Fibroblast of lung (primary cell): ENCODE data around the gene SOWAHD.
"Not testable (repeated sequence)": the region's sequence is repeated elsewhere in the genome, so short reads cannot be mapped to it uniquely, and the experiment has no call there.

Source experiments
- EZH2 ChIP-seq: IDR thresholded peaks from 2 replicates; pipeline ENCODE4 v1.5.1; 2012; ENCODE audit warnings: low read length, control low read depth, mild to moderate bottlenecking; ENCODE audit errors: missing control alignments
- TF ChIP-seq, protein P1 (sequence below), 2 donors: IDR thresholded peaks in 1 of 2; conservative IDR thresholded peaks in 1 of 2; 1 replicate in 1 of 2; 2 replicates in 1 of 2; pipeline ENCODE4 v1.5.1; 2011 to 2012; ENCODE audit warnings: low read length in 2 of 2, control low read depth in 1 of 2, inconsistent platforms in 1 of 2, low read depth in 1 of 2, mild to moderate bottlenecking in 1 of 2

- TF ChIP-seq EZH2: not testable (repeated sequence)
- TF ChIP-seq, protein P1, sequence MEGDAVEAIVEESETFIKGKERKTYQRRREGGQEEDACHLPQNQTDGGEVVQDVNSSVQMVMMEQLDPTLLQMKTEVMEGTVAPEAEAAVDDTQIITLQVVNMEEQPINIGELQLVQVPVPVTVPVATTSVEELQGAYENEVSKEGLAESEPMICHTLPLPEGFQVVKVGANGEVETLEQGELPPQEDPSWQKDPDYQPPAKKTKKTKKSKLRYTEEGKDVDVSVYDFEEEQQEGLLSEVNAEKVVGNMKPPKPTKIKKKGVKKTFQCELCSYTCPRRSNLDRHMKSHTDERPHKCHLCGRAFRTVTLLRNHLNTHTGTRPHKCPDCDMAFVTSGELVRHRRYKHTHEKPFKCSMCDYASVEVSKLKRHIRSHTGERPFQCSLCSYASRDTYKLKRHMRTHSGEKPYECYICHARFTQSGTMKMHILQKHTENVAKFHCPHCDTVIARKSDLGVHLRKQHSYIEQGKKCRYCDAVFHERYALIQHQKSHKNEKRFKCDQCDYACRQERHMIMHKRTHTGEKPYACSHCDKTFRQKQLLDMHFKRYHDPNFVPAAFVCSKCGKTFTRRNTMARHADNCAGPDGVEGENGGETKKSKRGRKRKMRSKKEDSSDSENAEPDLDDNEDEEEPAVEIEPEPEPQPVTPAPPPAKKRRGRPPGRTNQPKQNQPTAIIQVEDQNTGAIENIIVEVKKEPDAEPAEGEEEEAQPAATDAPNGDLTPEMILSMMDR (conservative IDR thresholded peaks at IDR 0.05 in 1 of 2, IDR thresholded peaks at IDR 0.05 in 1 of 2; ENCODE audit: low read depth in 1 of 2, low read length in 2 of 2): not testable (repeated sequence)
Measured at GRCh38 chrX:119808461-119808860, 50.1 kb downstream of the SOWAHD start.
